Amniotic epithelial cell (primary cell): Measurements from ENCODE around the gene PAMR1.

Experiments used
- DNase-seq: peaks from one replicate; pipeline ENCODE4 v3.0.0-alpha.2; 2010; ENCODE audit warnings: low read depth

The PAMR1 gene

GRCh38 chr11:35403765-35404387 is 121.5 kb downstream of the PAMR1 start:
- no peak for DNase-seq

- DNase-seq = no peak
Observed at GRCh38 chr11:35402751-35403660, 122.4 kb downstream of the PAMR1 start.

- DNase-seq = no peak
Observed at GRCh38 chr11:35398881-35399280, 126.5 kb downstream of the PAMR1 start.

- no peak for DNase-seq
Observed at GRCh38 chr11:35394941-35395340, 130.5 kb downstream of the PAMR1 start.

DNA sequence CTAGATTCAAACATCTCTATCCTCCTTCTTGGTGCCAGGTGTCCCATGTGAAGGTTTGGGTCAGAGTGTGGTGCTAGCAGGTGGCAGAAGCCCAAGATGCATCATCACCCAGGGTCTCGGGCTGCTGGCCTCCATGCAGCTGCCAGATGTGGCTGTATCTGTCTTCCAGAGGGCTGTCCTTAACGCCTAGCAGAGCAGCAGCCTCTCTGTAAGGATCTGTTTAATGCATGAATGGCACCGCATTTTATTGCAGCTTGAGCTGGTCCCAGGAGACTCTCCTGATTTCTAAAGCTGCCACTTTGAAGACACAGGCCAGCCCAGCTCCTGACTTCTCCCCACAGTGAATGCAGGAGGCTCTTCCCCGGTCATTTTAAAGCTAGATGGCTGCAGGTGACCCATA is 132.3 kb downstream of the PAMR1 start:
- DNase-seq = no peak

DNA sequence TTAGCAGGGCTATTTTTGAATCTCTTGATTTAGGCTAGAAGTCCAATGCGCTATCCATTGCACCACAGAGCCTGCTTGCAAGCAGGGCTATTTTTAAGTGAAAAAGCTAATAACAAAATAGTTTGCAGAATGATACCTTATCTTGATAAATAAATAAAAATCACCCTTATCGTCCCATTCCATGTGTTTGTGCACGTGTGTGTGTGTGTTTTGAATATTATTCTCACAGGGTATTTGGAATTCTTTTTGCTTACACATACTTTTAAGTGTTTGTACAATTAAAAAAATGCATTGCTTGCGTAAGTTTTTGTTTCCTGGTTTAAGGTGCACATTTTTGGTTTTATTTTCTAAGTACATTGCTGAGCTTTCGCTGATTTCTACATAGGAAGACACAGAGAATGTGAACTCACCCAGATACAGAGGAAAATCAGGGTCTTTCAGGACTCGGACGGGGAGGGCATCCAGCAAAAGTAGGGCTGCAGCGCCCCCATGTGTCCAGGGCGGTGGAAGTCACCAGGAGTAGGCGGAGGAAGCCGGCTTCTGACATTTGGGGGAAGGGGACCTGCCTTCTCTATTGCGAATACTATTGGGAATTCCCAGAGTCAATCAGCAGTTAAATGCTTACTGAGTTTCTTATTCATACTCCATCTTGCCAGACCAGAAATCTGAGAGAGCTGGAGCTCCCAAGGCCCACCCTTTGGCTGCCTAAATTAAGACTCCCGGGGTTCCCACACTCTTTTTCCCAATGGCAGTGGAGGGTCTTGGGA is 133.3 kb downstream of the PAMR1 start:
- DNase-seq = peak; percentile 71

- DNase-seq = peak; percentile 82
Observed at GRCh38 chr11:35390737-35391682, 134.4 kb downstream of the PAMR1 start.

DNA sequence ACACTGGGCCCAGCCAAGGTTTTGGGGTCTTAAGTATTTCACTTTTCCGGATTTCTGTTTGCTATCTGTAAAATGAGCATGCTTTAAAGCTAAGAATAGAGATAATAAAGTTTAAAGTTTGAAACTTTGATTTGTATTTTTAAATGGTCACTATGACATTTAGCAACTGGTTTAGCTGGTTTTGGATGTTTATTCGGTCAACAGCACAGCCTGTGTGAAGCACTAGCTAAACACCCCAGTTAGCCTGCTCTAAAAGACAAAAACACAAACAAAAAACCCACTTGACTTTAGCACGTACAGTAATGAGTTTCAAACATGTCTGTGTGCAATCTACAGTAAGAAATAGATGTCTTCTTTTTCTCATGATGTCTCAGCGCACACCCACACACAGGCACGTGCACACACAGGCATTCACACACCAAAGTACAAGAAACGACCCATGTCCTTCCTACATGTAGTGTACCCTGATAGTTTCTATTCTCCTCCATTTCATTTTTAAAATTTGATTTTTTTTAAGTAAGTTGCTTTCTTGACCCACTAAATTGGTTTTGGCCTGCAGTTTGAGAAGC is 135.4 kb downstream of the PAMR1 start:
- DNase-seq = no peak

DNA sequence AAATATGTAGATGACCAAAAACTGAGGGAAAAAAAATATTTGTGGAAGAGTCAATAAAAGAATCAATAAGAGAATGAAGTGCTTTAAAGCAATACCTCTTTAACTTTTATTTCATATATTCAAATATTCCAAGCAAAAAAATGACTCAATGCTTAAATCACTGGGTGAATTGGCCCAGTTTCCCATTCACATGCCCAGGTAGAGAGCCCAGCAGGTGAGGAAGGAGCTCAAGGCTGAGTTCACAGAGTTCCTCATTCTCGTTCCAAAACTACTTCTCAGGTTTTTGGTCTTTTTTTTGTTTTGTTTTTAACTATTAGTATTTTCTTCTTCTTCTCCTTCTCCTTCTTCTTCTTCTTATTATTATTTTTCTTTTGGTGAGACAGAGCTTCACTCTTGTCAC is 136.3 kb downstream of the PAMR1 start:
- no peak for DNase-seq

- DNase-seq = no peak
Observed at GRCh38 chr11:35388061-35388460, 137.4 kb downstream of the PAMR1 start.

GRCh38 chr11:35387111-35387982 is 138.1 kb downstream of the PAMR1 start:
- no peak for DNase-seq

- no peak for DNase-seq
Observed at GRCh38 chr11:35383953-35384352, 141.5 kb downstream of the PAMR1 start.
